ENCODE measurements around the gene SEMA6D.

DNA sequence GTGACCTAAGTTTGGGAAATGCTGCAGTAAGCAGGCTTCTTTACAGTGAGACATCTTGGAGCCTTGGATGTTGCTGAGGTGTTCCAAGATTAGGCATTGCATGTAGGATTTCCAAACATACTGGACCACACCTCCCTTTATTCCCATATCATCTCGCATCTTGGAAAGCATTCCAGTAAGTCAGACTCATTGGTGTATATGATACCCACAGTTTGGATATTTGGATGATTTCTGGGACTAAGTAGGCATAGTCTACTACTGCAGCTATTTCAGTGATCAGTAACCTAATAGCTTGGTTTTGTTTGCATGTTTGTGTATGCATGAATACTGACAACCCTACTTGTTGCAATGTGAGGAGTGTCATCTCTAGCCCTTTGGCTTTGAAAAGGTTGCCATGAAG lies 97.3 kb downstream of the SEMA6D start:
- TF ChIP-seq, protein P1, sequence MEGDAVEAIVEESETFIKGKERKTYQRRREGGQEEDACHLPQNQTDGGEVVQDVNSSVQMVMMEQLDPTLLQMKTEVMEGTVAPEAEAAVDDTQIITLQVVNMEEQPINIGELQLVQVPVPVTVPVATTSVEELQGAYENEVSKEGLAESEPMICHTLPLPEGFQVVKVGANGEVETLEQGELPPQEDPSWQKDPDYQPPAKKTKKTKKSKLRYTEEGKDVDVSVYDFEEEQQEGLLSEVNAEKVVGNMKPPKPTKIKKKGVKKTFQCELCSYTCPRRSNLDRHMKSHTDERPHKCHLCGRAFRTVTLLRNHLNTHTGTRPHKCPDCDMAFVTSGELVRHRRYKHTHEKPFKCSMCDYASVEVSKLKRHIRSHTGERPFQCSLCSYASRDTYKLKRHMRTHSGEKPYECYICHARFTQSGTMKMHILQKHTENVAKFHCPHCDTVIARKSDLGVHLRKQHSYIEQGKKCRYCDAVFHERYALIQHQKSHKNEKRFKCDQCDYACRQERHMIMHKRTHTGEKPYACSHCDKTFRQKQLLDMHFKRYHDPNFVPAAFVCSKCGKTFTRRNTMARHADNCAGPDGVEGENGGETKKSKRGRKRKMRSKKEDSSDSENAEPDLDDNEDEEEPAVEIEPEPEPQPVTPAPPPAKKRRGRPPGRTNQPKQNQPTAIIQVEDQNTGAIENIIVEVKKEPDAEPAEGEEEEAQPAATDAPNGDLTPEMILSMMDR (conservative IDR thresholded peaks at IDR 0.05) = no peak
- TF ChIP-seq ZFX (IDR thresholded peaks at IDR 0.05) = no peak

All from C4-2B (cell line).